Right atrium auricular region (tissue), 2 donors: ENCODE results near the gene KCNQ1. TPM values are rescaled to one million over a fixed set of nuclear protein-coding genes. Genes with fewer than 3 reads are reported as not detected.

Source experiments
- DNase-seq: peaks from one replicate; pipeline ENCODE4 v3.0.0-alpha.2; 2019; ENCODE audit warnings: low spot score
- H3K27ac ChIP-seq, 2 donors: fragments of 200-600 bp; sonication (generic); 1 replicate in 1 of 2; 2 replicates in 1 of 2; pipeline ENCODE4 v1.5.1; 2016 to 2019
- H3K27me3 ChIP-seq, 2 donors: fragments of 200-600 bp; sonication (generic); one replicate each; pipeline versions ENCODE4 v1.5.1 to v1.6.0; 2017 to 2019
- H3K36me3 ChIP-seq: fragments of 200-600 bp; sonication (generic); one replicate; pipeline ENCODE4 v1.5.1; 2016
- H3K4me1 ChIP-seq, 2 donors: fragments of 200-600 bp; sonication (generic); one replicate each; pipeline versions ENCODE4 v1.5.1 to v1.6.0; 2017 to 2019
- H3K4me3 ChIP-seq, 2 donors: fragments of 200-600 bp; sonication (generic); 1 replicate in 1 of 2; 2 replicates in 1 of 2; pipeline ENCODE4 v1.5.1; 2017 to 2019; ENCODE audit warnings: mild to moderate bottlenecking in 1 of 2, moderate library complexity in 1 of 2
- H3K9me3 ChIP-seq, 2 donors: fragments of 200-600 bp; sonication (generic); one replicate each; pipeline ENCODE4 v1.5.1; 2019
- total RNA-seq, 2 donors: library from RNA; depleted of rRNA; stranded (reverse); fragments of >200 nt; gene quantifications; one replicate each; pipeline ENCODE4 v1.1.0, GENCODE V29; 2016
- TF ChIP-seq, protein P1 (sequence below), 2 donors: fragments of 200-600 bp; sonication (generic); IDR thresholded peaks; one replicate each; pipeline ENCODE4 v1.5.1; 2019; ENCODE audit warnings: antibody characterized with exemption in 2 of 2

The KCNQ1 gene
- total RNA-seq, 2 donors from 2014 or later, result 12.7 to 25.1 TPM

DNA sequence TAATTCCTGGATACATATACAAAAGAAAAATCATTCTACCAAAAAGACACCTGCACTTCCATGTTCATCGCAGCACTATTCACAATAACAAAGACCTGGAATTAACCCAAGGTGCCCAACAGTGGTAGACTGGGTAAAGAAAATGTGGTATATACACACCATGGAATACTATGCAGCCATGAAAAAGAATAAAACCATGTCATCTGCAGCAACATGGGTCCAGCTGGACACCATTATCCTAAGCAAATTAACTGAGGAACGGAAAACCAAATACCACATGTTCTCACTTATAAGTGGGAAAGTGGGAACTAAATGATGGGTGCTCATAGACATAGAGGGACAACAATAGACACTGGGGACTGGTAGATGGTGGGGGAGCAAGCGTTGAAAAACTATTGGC lies 5.0 kb upstream of the KCNQ1 start:
- DNase-seq, result no peak
- no peaks in the 10 kb centered on the region for H3K9me3 ChIP-seq
- no peaks in the 10 kb centered on the region for H3K36me3 ChIP-seq
- H3K4me1 ChIP-seq, result peaks cover 0 to 9% of the 10 kb centered on the region in 2 donors
- no peak overlapping the region for H3K4me3 ChIP-seq
- TF ChIP-seq, protein P1, sequence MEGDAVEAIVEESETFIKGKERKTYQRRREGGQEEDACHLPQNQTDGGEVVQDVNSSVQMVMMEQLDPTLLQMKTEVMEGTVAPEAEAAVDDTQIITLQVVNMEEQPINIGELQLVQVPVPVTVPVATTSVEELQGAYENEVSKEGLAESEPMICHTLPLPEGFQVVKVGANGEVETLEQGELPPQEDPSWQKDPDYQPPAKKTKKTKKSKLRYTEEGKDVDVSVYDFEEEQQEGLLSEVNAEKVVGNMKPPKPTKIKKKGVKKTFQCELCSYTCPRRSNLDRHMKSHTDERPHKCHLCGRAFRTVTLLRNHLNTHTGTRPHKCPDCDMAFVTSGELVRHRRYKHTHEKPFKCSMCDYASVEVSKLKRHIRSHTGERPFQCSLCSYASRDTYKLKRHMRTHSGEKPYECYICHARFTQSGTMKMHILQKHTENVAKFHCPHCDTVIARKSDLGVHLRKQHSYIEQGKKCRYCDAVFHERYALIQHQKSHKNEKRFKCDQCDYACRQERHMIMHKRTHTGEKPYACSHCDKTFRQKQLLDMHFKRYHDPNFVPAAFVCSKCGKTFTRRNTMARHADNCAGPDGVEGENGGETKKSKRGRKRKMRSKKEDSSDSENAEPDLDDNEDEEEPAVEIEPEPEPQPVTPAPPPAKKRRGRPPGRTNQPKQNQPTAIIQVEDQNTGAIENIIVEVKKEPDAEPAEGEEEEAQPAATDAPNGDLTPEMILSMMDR (IDR thresholded peaks at IDR 0.05), result no peak
- H3K27ac ChIP-seq, result no peak overlapping the region
- no peaks in the 10 kb centered on the region for H3K27me3 ChIP-seq

DNA sequence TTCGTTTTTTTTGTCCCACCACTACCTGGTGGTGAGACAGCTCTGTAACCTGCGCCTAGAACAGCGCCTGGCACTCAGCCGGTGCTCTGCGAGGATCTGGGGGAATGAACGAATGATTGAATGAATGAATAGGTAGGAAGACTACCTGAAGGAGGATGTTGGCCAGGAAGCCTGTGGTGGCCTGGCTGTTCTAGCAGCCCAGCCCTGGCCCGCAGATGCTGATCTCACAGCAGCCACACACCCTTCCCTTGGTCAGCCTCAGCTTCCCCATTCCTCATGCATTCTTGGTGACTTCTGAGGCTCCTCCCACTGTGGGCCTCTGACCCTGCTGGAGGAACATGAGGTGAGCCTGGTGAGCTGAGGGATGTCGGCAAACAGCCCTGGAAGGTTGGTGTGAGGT lies 4.2 kb upstream of the KCNQ1 start:
- no peak overlapping the region for H3K27ac ChIP-seq
- H3K9me3 ChIP-seq, result no peaks in the 10 kb centered on the region
- no peak overlapping the region for H3K4me3 ChIP-seq
- no peaks in the 10 kb centered on the region for H3K27me3 ChIP-seq
- no peak for DNase-seq
- TF ChIP-seq, protein P1 (IDR thresholded peaks at IDR 0.05), result no peak
- no peaks in the 10 kb centered on the region for H3K36me3 ChIP-seq
- H3K4me1 ChIP-seq, result peaks cover 0 to 14% of the 10 kb centered on the region in 2 donors

DNA sequence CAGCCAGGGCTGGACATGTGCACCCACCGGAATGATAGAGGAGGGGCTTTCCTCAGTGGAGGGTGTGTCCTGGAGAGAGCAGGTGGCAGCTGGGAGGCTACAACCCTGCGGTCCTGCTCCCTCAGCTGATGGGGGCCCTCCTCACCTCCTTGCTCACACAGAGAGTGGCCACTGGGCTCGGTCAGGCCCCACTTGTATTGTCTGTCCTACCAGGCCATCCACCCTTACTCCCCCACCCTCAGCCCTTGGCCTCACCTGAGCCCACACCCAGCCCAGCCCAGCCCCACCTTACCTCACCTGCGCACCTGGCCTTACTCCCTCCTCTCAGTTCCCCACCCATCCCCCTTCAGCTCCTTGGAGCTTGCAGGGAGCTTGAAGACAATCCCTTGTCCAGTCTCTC lies 3.6 kb upstream of the KCNQ1 start:
- no peaks in the 10 kb centered on the region for H3K27me3 ChIP-seq

DNA sequence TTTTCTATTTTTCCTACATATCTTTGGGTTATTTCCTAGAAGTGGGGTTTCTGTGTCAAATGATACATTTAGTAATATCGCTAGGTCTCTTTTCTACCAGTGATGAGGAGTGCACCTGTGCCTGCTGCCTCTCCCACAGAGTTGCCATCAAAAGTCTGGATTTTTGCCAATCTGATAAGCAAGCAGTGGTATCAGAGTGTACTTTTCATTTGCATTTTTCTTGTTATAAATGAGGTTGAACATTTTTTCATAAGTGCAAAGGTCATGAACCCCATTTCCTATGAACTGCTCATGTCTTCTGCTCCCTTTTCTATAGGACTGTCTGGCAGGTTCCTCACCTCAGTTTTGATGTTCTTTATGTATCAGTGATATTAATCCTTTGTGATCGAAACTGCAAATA lies 2.2 kb upstream of the KCNQ1 start:
- Histone ChIP-seq H3K36me3 (no peaks in the 10 kb centered on the region), H3K27ac (no peak overlapping the region), H3K4me3 (no peak overlapping the region), H3K4me1 (peaks cover 0 to 33% of the 10 kb centered on the region in 2 donors), H3K27me3 (no peaks in the 10 kb centered on the region), H3K9me3 (no peaks in the 10 kb centered on the region)
- DNase-seq, result no peak
- TF ChIP-seq, protein P1 (IDR thresholded peaks at IDR 0.05), result no peak

More for the DNA sequence above, 3.6 kb upstream of the KCNQ1 start:
- H3K4me3 ChIP-seq, result no peak overlapping the region
- no peak for DNase-seq
- no peaks in the 10 kb centered on the region for H3K36me3 ChIP-seq
- no peak overlapping the region for H3K27ac ChIP-seq
- H3K4me1 ChIP-seq, result peaks cover 0 to 19% of the 10 kb centered on the region in 2 donors
- H3K9me3 ChIP-seq, result no peaks in the 10 kb centered on the region
- TF ChIP-seq, protein P1 (IDR thresholded peaks at IDR 0.05), result no peak

DNA sequence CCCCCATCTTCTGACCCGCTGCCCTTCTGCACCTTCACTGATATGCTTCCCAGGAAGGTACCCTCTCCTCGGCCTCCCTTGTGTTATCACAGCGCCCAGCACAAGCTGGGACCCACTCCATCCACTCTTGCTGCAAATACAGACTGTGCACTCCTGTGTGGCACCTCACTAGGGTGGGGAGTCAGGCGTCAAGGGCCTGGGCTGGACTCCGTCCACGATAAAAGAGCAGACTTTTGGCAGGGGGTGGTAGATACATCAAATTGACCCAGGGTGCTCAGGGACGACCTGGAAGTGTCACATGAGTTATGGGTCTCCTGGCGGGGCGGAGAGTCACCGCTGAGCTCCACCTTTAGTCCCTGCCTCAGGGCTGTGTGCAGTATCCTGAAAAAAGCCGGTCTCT lies 1.4 kb upstream of the KCNQ1 start:
- no peaks in the 10 kb centered on the region for H3K36me3 ChIP-seq
- H3K4me3 ChIP-seq, result no peak overlapping the region
- TF ChIP-seq, protein P1 (IDR thresholded peaks at IDR 0.05), result no peak
- no peak overlapping the region for H3K27ac ChIP-seq
- peaks cover 0 to 41% of the 10 kb centered on the region in 2 donors for H3K4me1 ChIP-seq
- no peaks in the 10 kb centered on the region for H3K9me3 ChIP-seq
- no peak for DNase-seq
- H3K27me3 ChIP-seq, result no peaks in the 10 kb centered on the region
